Measurements from ENCODE around the gene ADAM15.

Gene ADAM15

DNA sequence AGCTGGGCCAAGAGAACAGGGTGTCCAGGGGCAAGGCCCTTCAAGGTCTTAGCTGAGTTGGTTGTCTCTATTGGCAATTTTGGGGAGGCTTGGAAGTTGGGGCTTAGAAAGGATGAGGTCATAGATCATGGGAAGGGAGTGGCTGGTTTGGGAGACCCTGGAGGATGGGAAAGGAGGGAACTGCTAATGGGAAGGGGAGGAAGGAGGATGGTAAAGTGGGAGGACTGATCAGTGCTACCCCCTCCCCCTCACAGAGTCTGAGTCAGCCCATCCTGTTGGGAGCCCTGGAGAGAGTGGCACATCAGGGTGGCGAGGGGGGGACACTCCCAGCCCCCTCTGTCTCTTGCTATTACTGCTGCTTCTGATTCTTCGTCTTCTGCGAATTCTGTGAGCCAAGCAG, 17.5 kb downstream of the ADAM15 start:
- H3K36me3 ChIP-seq (ENCODE audit: control insufficient read depth, insufficient read depth, low read length): no peaks in the 10 kb centered on the region
- no peak overlapping the region for H3K4me3 ChIP-seq (ENCODE audit: low read depth, low read length)
- TF ChIP-seq, protein P1, sequence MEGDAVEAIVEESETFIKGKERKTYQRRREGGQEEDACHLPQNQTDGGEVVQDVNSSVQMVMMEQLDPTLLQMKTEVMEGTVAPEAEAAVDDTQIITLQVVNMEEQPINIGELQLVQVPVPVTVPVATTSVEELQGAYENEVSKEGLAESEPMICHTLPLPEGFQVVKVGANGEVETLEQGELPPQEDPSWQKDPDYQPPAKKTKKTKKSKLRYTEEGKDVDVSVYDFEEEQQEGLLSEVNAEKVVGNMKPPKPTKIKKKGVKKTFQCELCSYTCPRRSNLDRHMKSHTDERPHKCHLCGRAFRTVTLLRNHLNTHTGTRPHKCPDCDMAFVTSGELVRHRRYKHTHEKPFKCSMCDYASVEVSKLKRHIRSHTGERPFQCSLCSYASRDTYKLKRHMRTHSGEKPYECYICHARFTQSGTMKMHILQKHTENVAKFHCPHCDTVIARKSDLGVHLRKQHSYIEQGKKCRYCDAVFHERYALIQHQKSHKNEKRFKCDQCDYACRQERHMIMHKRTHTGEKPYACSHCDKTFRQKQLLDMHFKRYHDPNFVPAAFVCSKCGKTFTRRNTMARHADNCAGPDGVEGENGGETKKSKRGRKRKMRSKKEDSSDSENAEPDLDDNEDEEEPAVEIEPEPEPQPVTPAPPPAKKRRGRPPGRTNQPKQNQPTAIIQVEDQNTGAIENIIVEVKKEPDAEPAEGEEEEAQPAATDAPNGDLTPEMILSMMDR (IDR thresholded peaks at IDR 0.05): no peak
- H3K27me3 ChIP-seq (ENCODE audit: control insufficient read depth, insufficient read depth, low read length): no peaks in the 10 kb centered on the region
- H3K9me3 ChIP-seq (ENCODE audit: control insufficient read depth, low read length): no peaks in the 10 kb centered on the region
- no peak overlapping the region for H3K9ac ChIP-seq
- no peak overlapping the region for H3K27ac ChIP-seq
- H3K79me2 ChIP-seq: no peaks in the 10 kb centered on the region
- no peak overlapping the region for H3K4me2 ChIP-seq (ENCODE audit: low read length)
- no peaks in the 10 kb centered on the region for H3K4me1 ChIP-seq
- H2AFZ ChIP-seq: no peak overlapping the region

DNA sequence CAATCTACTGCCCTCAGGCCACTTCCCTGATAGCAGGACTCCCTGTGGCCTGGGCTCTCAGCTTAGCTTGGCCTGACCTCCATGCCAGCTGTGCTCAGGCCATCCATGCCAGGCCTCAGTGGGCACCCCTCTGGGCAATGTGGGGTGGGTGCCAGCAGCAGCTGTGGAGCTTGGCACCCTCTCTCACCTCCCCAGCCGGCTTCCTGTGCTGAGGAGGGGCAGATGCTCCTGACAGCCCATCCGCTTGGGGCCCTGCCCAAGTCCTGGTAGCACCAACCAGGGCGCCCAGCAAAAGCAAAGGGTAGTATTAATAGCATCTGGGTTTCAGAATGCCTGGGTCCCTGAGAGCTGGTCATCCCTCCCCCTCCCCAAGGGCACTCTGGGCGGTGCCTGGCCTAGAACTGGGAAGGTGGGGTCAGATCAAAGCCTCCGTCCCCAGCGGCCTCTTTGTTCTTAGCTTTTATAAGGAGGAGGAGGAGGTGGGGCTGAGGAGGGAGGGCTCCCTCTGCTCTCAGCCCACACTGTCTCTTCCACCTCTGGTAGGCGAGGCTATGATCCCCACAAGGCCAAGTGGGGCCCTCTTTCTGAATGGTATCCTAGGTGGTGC, 18.5 kb downstream of the ADAM15 start:
- Histone ChIP-seq H3K9me3 (ENCODE audit: control insufficient read depth, low read length) (no peaks in the 10 kb centered on the region), H3K36me3 (ENCODE audit: control insufficient read depth, insufficient read depth, low read length) (no peaks in the 10 kb centered on the region), H3K9ac (no peak overlapping the region), H3K4me3 (ENCODE audit: low read depth, low read length) (no peak overlapping the region), H3K27ac (no peak overlapping the region), H2AFZ (no peak overlapping the region), H3K4me1 (no peaks in the 10 kb centered on the region), H3K4me2 (ENCODE audit: low read length) (no peak overlapping the region), H3K27me3 (ENCODE audit: control insufficient read depth, insufficient read depth, low read length) (no peaks in the 10 kb centered on the region), H3K79me2 (no peaks in the 10 kb centered on the region)
- TF ChIP-seq, protein P1 (IDR thresholded peaks at IDR 0.05): no peak

DNA sequence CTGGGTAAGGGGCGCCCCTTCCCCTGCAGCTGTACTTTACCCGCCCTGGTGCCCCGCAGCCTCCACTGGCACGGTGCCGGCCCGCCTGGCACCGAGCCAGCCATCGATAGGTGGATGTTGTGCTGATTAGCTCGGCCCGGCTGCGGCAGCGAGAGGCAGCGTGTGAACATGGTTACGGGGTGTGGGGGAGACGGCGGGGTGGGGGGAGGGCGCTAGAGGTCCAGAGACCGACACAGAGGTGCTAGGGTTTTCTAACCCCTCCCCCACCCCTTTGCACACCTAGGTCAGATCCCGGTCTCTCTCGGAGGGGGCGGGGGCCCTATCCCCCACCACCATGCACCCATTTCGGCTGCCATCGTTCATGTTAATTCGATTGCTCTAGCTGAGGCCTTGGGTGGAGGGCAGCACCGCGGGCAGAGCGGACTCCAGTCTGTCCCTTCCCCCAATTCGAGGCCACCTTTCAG, 19.1 kb downstream of the ADAM15 start:
- no peak overlapping the region for H3K27ac ChIP-seq
- H3K36me3 ChIP-seq (ENCODE audit: control insufficient read depth, insufficient read depth, low read length): no peaks in the 10 kb centered on the region
- no peaks in the 10 kb centered on the region for H3K27me3 ChIP-seq (ENCODE audit: control insufficient read depth, insufficient read depth, low read length)
- H3K4me3 ChIP-seq (ENCODE audit: low read depth, low read length): peak overlapping the region; percentile 49
- no peak overlapping the region for H2AFZ ChIP-seq
- H3K79me2 ChIP-seq: no peaks in the 10 kb centered on the region
- peak overlapping the region; percentile 71 for H3K4me2 ChIP-seq (ENCODE audit: low read length)
- TF ChIP-seq, protein P1 (IDR thresholded peaks at IDR 0.05): no peak
- no peaks in the 10 kb centered on the region for H3K9me3 ChIP-seq (ENCODE audit: control insufficient read depth, low read length)
- no peak overlapping the region for H3K9ac ChIP-seq
- H3K4me1 ChIP-seq: no peaks in the 10 kb centered on the region

DNA sequence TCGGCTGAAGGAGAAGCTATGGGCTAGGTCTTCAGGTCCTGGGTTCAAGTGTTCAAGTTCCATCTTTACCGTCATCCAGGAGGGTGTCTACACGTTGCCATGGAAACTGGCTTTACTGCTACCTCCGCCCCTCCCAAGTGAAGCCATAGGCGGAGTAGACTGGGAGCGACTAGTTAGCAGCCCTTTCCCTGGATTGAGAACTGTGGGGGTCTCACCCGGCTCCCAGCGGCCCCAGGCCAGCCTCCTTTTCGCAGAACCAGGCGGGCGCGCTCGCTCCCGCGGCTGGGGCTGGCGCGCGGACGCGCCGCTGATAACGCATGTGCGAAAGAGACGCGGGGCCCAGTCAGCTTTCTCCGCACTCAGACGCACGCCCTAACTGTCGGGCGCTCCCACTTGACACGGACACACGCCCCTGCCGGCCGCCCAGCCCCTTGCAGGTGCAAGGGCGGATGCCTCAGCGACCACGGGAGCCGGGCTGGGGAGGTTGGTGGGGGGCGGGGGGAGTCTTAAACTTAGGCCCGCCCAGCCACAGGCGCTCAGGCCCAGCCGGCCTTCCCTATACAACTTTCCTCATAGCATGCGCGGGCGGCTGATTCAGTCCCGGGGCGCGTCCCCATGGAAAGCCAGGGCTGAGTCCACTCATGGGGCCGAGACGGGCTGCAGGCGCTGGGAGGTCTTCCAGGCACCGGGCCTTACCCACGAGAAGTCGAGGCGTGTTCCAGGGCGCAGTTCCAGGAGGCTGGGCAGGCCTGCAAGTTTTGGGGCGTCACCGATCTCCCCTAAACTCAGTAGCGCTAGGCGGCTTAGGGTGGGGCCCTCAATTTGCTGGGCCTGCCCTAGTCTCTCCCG, 19.8 kb downstream of the ADAM15 start:
- H3K4me3 ChIP-seq (ENCODE audit: low read depth, low read length): peak overlapping the region; percentile 49

More for the DNA sequence above, 19.8 kb downstream of the ADAM15 start:
- no peaks in the 10 kb centered on the region for H3K79me2 ChIP-seq
- peak overlapping the region; percentile 71 for H3K4me2 ChIP-seq (ENCODE audit: low read length)
- no peak overlapping the region for H3K27ac ChIP-seq
- no peaks in the 10 kb centered on the region for H3K9me3 ChIP-seq (ENCODE audit: control insufficient read depth, low read length)
- no peaks in the 10 kb centered on the region for H3K4me1 ChIP-seq
- H3K9ac ChIP-seq: no peak overlapping the region
- TF ChIP-seq, protein P1 (IDR thresholded peaks at IDR 0.05): no peak
- H2AFZ ChIP-seq: peak overlapping the region; percentile 59
- no peaks in the 10 kb centered on the region for H3K27me3 ChIP-seq (ENCODE audit: control insufficient read depth, insufficient read depth, low read length)
- no peaks in the 10 kb centered on the region for H3K36me3 ChIP-seq (ENCODE audit: control insufficient read depth, insufficient read depth, low read length)
